Left lung (tissue), 10 donors: ENCODE results near the gene SP100. TPM values are rescaled to one million over a fixed set of nuclear protein-coding genes. Genes with fewer than 3 reads are reported as not detected.
A peak's percentile ranks its signal among the peaks of the same experiment; 100 is the strongest.

Experiments used
- ATAC-seq: fragments of 200-7000 bp; cut with Tn5 transposase; one replicate; pipeline ENCODE4 v1.9.1; 2020; ENCODE audit warnings: moderate library complexity
- DNase-seq, 4 donors: peaks; one replicate each; pipeline ENCODE4 v3.0.0-alpha.2; 2013 to 2020
- H3K27ac ChIP-seq, 2 donors: fragments of 200-600 bp; sonication (generic) in 1 of 2; one replicate each; pipeline versions ENCODE4 v1.5.0 to v1.8.0; 2020 to 2021
- H3K27me3 ChIP-seq, 2 donors: fragments of 200-600 bp; sonication (generic) in 1 of 2; one replicate each; pipeline versions ENCODE4 v1.5.0 to v1.8.0; 2020 to 2021
- H3K36me3 ChIP-seq, 2 donors: fragments of 200-600 bp; sonication (generic) in 1 of 2; one replicate each; pipeline versions ENCODE4 v1.5.0 to v1.8.0; 2020 to 2021
- H3K4me1 ChIP-seq, 2 donors: fragments of 200-600 bp; one replicate each; pipeline ENCODE4 v1.8.0; 2021
- H3K4me3 ChIP-seq, 2 donors: fragments of 200-600 bp; sonication (generic) in 1 of 2; one replicate each; pipeline versions ENCODE4 v1.5.0 to v1.8.0; 2020 to 2021; ENCODE audit warnings: mild to moderate bottlenecking in 1 of 2
- H3K9me3 ChIP-seq, 2 donors: fragments of 200-600 bp; sonication (generic) in 1 of 2; one replicate each; pipeline versions ENCODE4 v1.5.0 to v1.8.0; 2020 to 2021
- intact Hi-C, 2 donors: fragments of 100-400 bp; cut with DNase I; formaldehyde crosslinking; loops; one replicate each; pipeline versions ENCODE4 v1.11.2 to v1.14.2; 2022
- polyA plus RNA-seq, 6 donors: library from polyadenylated mRNA; unstranded; fragments of 120-200 nt; gene quantifications; one replicate each; pipeline ENCODE4 v1.2.1, GENCODE V29; 2013; ENCODE audit not compliant: insufficient read length in 6 of 6
- total RNA-seq, 2 donors: library from RNA; stranded (reverse); fragmentation: NEBNext Ultra II Directional; extraction: Animal tissue kit (Norgen Biotek cat#: 25700); gene quantifications; one replicate each; pipeline ENCODE4 v1.2.1, GENCODE V29; 2021
- TF ChIP-seq, protein P1 (sequence below), 2 donors: fragments of 200-600 bp; sonication (generic) in 1 of 2; IDR thresholded peaks; one replicate each; pipeline versions ENCODE4 v1.5.0 to v1.8.0; 2021; ENCODE audit warnings: antibody characterized with exemption in 2 of 2
- donor health status: DM: no; HTN: yes; CAD: no.
- donor health status: DM: no; HTN: no; CAD: no.

The SP100 gene
- total and polyA plus RNA-seq, 8 donors = 55.1 to 134 (median 68.3) TPM

DNA sequence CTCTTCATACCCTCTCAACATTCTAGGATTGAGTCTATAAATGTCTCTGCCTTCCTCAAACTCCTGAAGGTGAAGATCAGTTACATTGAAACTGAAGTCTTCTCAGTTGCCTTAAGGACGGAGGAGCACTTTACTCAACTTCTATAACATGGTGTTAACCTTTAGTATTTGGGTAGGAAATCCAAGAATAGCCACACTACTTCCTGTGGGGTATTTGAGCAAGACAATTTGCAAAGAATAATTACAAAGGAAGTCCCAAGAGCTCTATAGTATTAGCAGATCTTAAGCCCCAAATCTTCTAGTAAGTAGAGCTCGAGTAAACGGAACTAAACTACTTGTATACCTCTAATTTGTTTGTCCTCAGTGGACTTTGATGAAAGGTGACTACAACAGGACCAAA, 80.9 kb downstream of the SP100 start:
- Histone ChIP-seq H3K4me1 (peaks cover 0 to 14% of the 10 kb centered on the region in 2 donors), H3K4me3 (no peak overlapping the region), H3K27me3 (no peaks in the 10 kb centered on the region), H3K27ac (peak overlapping the region in 1 of 2 donors; percentile 57), H3K9me3 (no peaks in the 10 kb centered on the region), H3K36me3 (peaks cover 0 to 90% of the 10 kb centered on the region in 2 donors)
- TF ChIP-seq, protein P1, sequence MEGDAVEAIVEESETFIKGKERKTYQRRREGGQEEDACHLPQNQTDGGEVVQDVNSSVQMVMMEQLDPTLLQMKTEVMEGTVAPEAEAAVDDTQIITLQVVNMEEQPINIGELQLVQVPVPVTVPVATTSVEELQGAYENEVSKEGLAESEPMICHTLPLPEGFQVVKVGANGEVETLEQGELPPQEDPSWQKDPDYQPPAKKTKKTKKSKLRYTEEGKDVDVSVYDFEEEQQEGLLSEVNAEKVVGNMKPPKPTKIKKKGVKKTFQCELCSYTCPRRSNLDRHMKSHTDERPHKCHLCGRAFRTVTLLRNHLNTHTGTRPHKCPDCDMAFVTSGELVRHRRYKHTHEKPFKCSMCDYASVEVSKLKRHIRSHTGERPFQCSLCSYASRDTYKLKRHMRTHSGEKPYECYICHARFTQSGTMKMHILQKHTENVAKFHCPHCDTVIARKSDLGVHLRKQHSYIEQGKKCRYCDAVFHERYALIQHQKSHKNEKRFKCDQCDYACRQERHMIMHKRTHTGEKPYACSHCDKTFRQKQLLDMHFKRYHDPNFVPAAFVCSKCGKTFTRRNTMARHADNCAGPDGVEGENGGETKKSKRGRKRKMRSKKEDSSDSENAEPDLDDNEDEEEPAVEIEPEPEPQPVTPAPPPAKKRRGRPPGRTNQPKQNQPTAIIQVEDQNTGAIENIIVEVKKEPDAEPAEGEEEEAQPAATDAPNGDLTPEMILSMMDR (IDR thresholded peaks at IDR 0.05) = no peak
- ATAC-seq = no peak
- DNase-seq = no peak
- intact Hi-C loops = no loop called here

DNA sequence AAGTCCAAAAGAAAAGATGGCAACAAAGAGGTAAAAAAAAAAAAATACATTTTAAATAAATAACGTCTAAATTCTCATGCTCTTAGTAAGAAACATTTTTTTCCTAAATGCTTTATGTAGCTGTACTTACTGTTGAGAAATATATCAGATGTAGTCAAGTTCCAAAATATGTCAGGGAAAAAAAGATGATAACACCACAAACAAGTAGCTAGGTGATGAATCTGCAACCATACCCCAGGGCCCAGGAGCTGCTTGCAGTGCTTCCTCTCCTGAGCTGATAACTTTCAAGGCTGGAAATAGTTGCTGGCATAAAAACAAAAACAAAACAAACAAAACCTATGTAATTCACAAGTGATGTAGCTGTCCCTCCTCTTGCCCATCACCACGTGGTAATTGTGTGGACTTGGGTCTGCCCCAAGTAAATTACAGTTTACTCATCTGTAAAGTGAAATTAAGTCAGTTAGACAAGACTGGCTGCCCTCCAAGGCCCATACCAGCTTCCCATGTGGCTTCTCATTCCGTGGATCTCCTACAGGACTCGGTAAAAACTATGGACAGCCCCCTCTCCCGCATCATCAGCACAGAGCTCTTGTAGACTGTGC, 82.6 kb downstream of the SP100 start:
- no peak for DNase-seq
- peaks cover 0 to 14% of the 10 kb centered on the region in 2 donors for H3K4me1 ChIP-seq
- no peak for ATAC-seq
- H3K27ac ChIP-seq = no peak overlapping the region
- no peak overlapping the region for H3K4me3 ChIP-seq
- no peaks in the 10 kb centered on the region for H3K27me3 ChIP-seq
- intact Hi-C loops = no loop called here
- peaks cover 0 to 93% of the 10 kb centered on the region in 2 donors for H3K36me3 ChIP-seq
- TF ChIP-seq, protein P1 (IDR thresholded peaks at IDR 0.05) = no peak
- H3K9me3 ChIP-seq = no peaks in the 10 kb centered on the region

DNA sequence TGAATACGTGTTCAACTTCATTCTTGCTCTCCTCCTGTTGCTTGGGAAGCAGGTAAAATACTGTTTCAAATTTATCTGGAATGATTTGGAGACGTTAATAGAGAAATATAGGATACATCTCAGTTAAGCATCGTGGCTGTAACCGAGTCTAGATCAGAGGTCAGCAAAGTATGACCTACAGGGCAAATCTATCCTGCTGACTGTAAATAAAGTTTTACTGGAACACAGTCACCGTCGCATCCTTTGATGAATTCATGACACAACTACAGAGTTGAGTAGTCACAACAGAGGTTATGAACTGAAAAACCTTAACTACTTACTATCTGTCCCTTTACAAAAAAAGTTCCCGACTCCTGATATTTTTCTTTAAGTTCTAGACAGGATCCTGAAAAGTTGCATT, 86.6 kb downstream of the SP100 start:
- no peak for ATAC-seq
- Histone ChIP-seq H3K36me3 (peaks cover 0 to 95% of the 10 kb centered on the region in 2 donors), H3K27ac (no peak overlapping the region), H3K4me1 (no peaks in the 10 kb centered on the region), H3K27me3 (no peaks in the 10 kb centered on the region), H3K9me3 (no peaks in the 10 kb centered on the region), H3K4me3 (no peak overlapping the region)
- DNase-seq = no peak
- TF ChIP-seq, protein P1 (IDR thresholded peaks at IDR 0.05) = no peak
- intact Hi-C loops = no loop called here

DNA sequence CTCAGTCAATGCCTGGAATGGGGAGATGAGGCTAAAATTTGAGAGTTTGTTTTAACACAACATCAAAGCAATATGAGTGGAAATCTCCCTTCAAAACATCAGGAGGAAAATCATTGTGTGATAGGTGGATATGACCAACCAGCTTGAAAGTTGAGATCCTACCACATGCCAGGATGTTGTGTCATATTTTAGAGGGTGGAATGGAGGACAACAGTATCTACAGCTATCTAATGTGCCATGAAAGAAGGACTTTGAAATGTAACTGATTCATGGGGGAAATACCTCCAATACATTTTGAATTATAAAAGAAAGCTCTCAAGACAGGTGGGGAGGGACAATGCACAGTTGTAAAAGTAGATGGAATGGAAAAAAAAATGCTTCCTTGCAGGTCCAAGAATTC, 87.8 kb downstream of the SP100 start:
- Histone ChIP-seq H3K4me1 (no peaks in the 10 kb centered on the region), H3K27ac (no peak overlapping the region), H3K4me3 (no peak overlapping the region), H3K36me3 (peaks cover 0 to 97% of the 10 kb centered on the region in 2 donors), H3K9me3 (no peaks in the 10 kb centered on the region), H3K27me3 (no peaks in the 10 kb centered on the region)
- DNase-seq (no peak), ATAC-seq (no peak)
- TF ChIP-seq, protein P1 (IDR thresholded peaks at IDR 0.05) = no peak
- intact Hi-C loops = no loop called here

DNA sequence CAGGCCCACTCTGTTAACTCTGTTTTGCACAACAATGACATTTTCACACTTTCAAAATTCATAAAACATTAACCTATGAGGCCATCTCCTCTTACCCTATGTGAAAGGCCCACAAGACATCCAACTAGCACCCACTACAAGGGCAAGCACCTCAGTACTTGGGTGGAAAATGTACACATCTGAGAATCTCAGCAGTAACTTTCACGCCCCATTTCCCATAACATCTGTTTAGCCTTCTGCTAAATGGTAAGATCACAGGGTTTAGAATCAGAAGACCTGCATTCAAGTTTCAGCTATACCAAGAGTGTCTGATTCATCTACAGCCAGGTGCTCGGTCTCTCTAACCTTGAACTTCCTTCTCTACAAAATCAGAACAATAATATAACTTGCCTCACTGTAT, 89.2 kb downstream of the SP100 start:
- Histone ChIP-seq H3K4me1 (no peaks in the 10 kb centered on the region), H3K4me3 (no peak overlapping the region), H3K27ac (no peak overlapping the region), H3K27me3 (no peaks in the 10 kb centered on the region), H3K36me3 (peaks cover 0 to 97% of the 10 kb centered on the region in 2 donors), H3K9me3 (no peaks in the 10 kb centered on the region)
- ATAC-seq = no peak
- no peak for DNase-seq
- intact Hi-C loops = no loop called here
- TF ChIP-seq, protein P1 (IDR thresholded peaks at IDR 0.05) = no peak
